SW 1271 (cell line): ENCODE data around the gene CTNNBL1.
"Not testable (repeated sequence)": the region's sequence is repeated elsewhere in the genome, so short reads cannot be mapped to it uniquely, and the experiment has no call there.

ENCODE experiments used
- DNase-seq, 2 experiments: peaks; one replicate each; lab custom pipeline; 2025; lab: John Stamatoyannopoulos, UW

Gene CTNNBL1

GRCh38 chr20:37677969-37678861 lies 15.6 kb upstream of the CTNNBL1 start:
- DNase-seq, result no peak

- DNase-seq, result not testable (repeated sequence)
These were observed 14.1 kb upstream of the CTNNBL1 start for GRCh38 chr20:37679751-37680150.

GRCh38 chr20:37680420-37680819 lies 13.4 kb upstream of the CTNNBL1 start:
- DNase-seq, result no peak

- no peak for DNase-seq
These were observed 12.3 kb upstream of the CTNNBL1 start for GRCh38 chr20:37681384-37682112.

- not testable (repeated sequence) for DNase-seq
These were observed 10.7 kb upstream of the CTNNBL1 start for GRCh38 chr20:37683146-37683545.

GRCh38 chr20:37686762-37687477 lies 6.9 kb upstream of the CTNNBL1 start:
- DNase-seq, result no peak

- DNase-seq, result no peak
These were observed 6.4 kb upstream of the CTNNBL1 start for GRCh38 chr20:37687478-37687805.

- DNase-seq, result no peak
These were observed 5.7 kb upstream of the CTNNBL1 start for GRCh38 chr20:37688093-37688492.

- DNase-seq, result no peak
These were observed 3.0 kb upstream of the CTNNBL1 start for GRCh38 chr20:37690626-37691369.

GRCh38 chr20:37692459-37693166 lies 1.2 kb upstream of the CTNNBL1 start:
- DNase-seq, result no peak

- DNase-seq, result no peak
These were observed 592 bp upstream of the CTNNBL1 start for GRCh38 chr20:37693242-37693634.

- DNase-seq, result no peak
These were observed 2.0 kb downstream of the CTNNBL1 start for GRCh38 chr20:37695684-37696342.

- DNase-seq, result no peak
These were observed 3.5 kb downstream of the CTNNBL1 start for GRCh38 chr20:37697314-37697713.

GRCh38 chr20:37699202-37699601 lies 5.4 kb downstream of the CTNNBL1 start:
- no peak for DNase-seq

- DNase-seq, result no peak
These were observed 6.5 kb downstream of the CTNNBL1 start for GRCh38 chr20:37700301-37700700.

GRCh38 chr20:37701676-37702075 lies 7.8 kb downstream of the CTNNBL1 start:
- DNase-seq, result not testable (repeated sequence)

GRCh38 chr20:37702403-37703034 lies 8.7 kb downstream of the CTNNBL1 start:
- no peak for DNase-seq

GRCh38 chr20:37703035-37703845 lies 9.4 kb downstream of the CTNNBL1 start:
- DNase-seq, result no peak

GRCh38 chr20:37704955-37705354 lies 11.1 kb downstream of the CTNNBL1 start:
- no peak for DNase-seq
